BLaER1 (cell line): ENCODE data around the gene TTLL12.
A peak's percentile ranks its signal among the peaks of the same experiment; 100 is the strongest.

Source experiments
- H3K27ac ChIP-seq: shearing (Covaris generic); formaldehyde crosslinking; 2 replicates; pipeline ENCODE4 v1.8.1; 2022
- H3K27me3 ChIP-seq: shearing (Covaris generic); formaldehyde crosslinking; 2 replicates; pipeline ENCODE4 v1.8.1; 2022
- H3K36me3 ChIP-seq: shearing (Covaris generic); formaldehyde crosslinking; 2 replicates; pipeline ENCODE4 v1.8.1; 2022
- H3K4me1 ChIP-seq: shearing (Covaris generic); formaldehyde crosslinking; 2 replicates; pipeline ENCODE4 v1.8.1; 2022
- H3K4me2 ChIP-seq: shearing (Covaris generic); formaldehyde crosslinking; 2 replicates; pipeline ENCODE4 v1.8.1; 2022
- H3K4me3 ChIP-seq: shearing (Covaris generic); formaldehyde crosslinking; 2 replicates; pipeline ENCODE4 v1.8.1; 2022
- H3K9ac ChIP-seq: shearing (Covaris generic); formaldehyde crosslinking; 2 replicates; pipeline ENCODE4 v1.8.1; 2022
- H3K9me3 ChIP-seq: shearing (Covaris generic); formaldehyde crosslinking; 2 replicates; pipeline ENCODE4 v1.8.1; 2022
- H4K20me1 ChIP-seq: shearing (Covaris generic); formaldehyde crosslinking; 2 replicates; pipeline ENCODE4 v1.8.1; 2022
- Cebpa-rat ChIP-seq: shearing (Covaris generic); IDR thresholded peaks from 2 replicates; pipeline ENCODE4 v1.8.1; 2022

TTLL12 gene

GRCh38 chr22:43228863-43229262, 41.9 kb upstream of the TTLL12 start:
- Histone ChIP-seq H3K4me1 (peaks cover 62% of the 10 kb centered on the region), H4K20me1 (no peaks in the 10 kb centered on the region), H3K9ac (no peak overlapping the region), H3K4me3 (no peak overlapping the region), H3K27ac (no peak overlapping the region), H3K4me2 (no peak overlapping the region; the same call in 1 of the 2 replicates), H3K27me3 (no peaks in the 10 kb centered on the region), H3K9me3 (no peaks in the 10 kb centered on the region), H3K36me3 (no peaks in the 10 kb centered on the region)
- TF ChIP-seq Cebpa-rat, result no peak

GRCh38 chr22:43228330-43228729, 41.4 kb upstream of the TTLL12 start:
- 0 out of 2 replicates have a peak overlapping the region, but pooled peaks have one; percentile 18 for H3K27ac ChIP-seq
- H3K4me1 ChIP-seq, result peaks cover 66% of the 10 kb centered on the region
- H3K9me3 ChIP-seq, result no peaks in the 10 kb centered on the region
- H3K36me3 ChIP-seq, result no peaks in the 10 kb centered on the region
- no peaks in the 10 kb centered on the region for H3K27me3 ChIP-seq
- H4K20me1 ChIP-seq, result no peaks in the 10 kb centered on the region
- no peak overlapping the region for H3K4me3 ChIP-seq
- TF ChIP-seq Cebpa-rat, result no peak
- peak overlapping the region; percentile 70 for H3K4me2 ChIP-seq
- no peak overlapping the region for H3K9ac ChIP-seq

- no peaks in the 10 kb centered on the region for H3K9me3 ChIP-seq
- H3K4me1 ChIP-seq, result peaks cover 75% of the 10 kb centered on the region
- H3K4me2 ChIP-seq, result peak overlapping the region; percentile 70
- TF ChIP-seq Cebpa-rat, result no peak
- peak overlapping the region; percentile 36; the same call in 1 of the 2 replicates for H3K9ac ChIP-seq
- H3K27me3 ChIP-seq, result no peaks in the 10 kb centered on the region
- no peak overlapping the region for H3K4me3 ChIP-seq
- 0 out of 2 replicates have a peak overlapping the region, but pooled peaks have one; percentile 22 for H3K27ac ChIP-seq
- no peaks in the 10 kb centered on the region for H3K36me3 ChIP-seq
- H4K20me1 ChIP-seq, result no peaks in the 10 kb centered on the region
Observed at GRCh38 chr22:43227239-43227630, 40.3 kb upstream of the TTLL12 start.

- no peak overlapping the region for H3K4me3 ChIP-seq
- no peaks in the 10 kb centered on the region for H3K36me3 ChIP-seq
- peak overlapping the region; percentile 36; the same call in 1 of the 2 replicates for H3K9ac ChIP-seq
- H3K4me1 ChIP-seq, result peaks cover 70% of the 10 kb centered on the region
- H3K27me3 ChIP-seq, result no peaks in the 10 kb centered on the region
- H4K20me1 ChIP-seq, result no peaks in the 10 kb centered on the region
- no peaks in the 10 kb centered on the region for H3K9me3 ChIP-seq
- TF ChIP-seq Cebpa-rat, result no peak
- peak overlapping the region; percentile 70 for H3K4me2 ChIP-seq
- peak overlapping the region; percentile 22; the same call in 1 of the 2 replicates for H3K27ac ChIP-seq
Observed at GRCh38 chr22:43226377-43227238, 39.7 kb upstream of the TTLL12 start.

GRCh38 chr22:43225609-43226008, 38.7 kb upstream of the TTLL12 start:
- Histone ChIP-seq H3K9ac (no peak overlapping the region), H3K9me3 (no peaks in the 10 kb centered on the region), H3K4me2 (no peak overlapping the region), H4K20me1 (no peaks in the 10 kb centered on the region), H3K27me3 (no peaks in the 10 kb centered on the region), H3K36me3 (no peaks in the 10 kb centered on the region), H3K27ac (no peak overlapping the region), H3K4me3 (no peak overlapping the region), H3K4me1 (peaks cover 60% of the 10 kb centered on the region)
- no peak for TF ChIP-seq Cebpa-rat

GRCh38 chr22:43222987-43223386, 36.1 kb upstream of the TTLL12 start:
- Histone ChIP-seq H3K27ac (no peak overlapping the region), H3K4me2 (peak overlapping the region; percentile 27)

GRCh38 chr22:43222262-43222661, 35.3 kb upstream of the TTLL12 start:
- H3K9me3 ChIP-seq, result no peaks in the 10 kb centered on the region
- H3K9ac ChIP-seq, result no peak overlapping the region
- H3K4me2 ChIP-seq, result no peak overlapping the region
- no peaks in the 10 kb centered on the region for H3K36me3 ChIP-seq
- peaks cover 31% of the 10 kb centered on the region for H3K4me1 ChIP-seq
- H3K4me3 ChIP-seq, result no peak overlapping the region
- no peak overlapping the region for H3K27ac ChIP-seq
- no peaks in the 10 kb centered on the region for H4K20me1 ChIP-seq
- TF ChIP-seq Cebpa-rat, result no peak
- no peaks in the 10 kb centered on the region for H3K27me3 ChIP-seq

More at GRCh38 chr22:43222987-43223386, 36.1 kb upstream of the TTLL12 start:
- Histone ChIP-seq H3K4me3 (no peak overlapping the region), H3K36me3 (no peaks in the 10 kb centered on the region), H3K9ac (no peak overlapping the region), H3K27me3 (no peaks in the 10 kb centered on the region), H4K20me1 (no peaks in the 10 kb centered on the region), H3K9me3 (no peaks in the 10 kb centered on the region), H3K4me1 (peaks cover 38% of the 10 kb centered on the region)
- TF ChIP-seq Cebpa-rat, result no peak

- Histone ChIP-seq H3K4me2 (no peak overlapping the region), H3K9ac (no peak overlapping the region), H3K9me3 (no peaks in the 10 kb centered on the region), H3K27me3 (no peaks in the 10 kb centered on the region), H3K27ac (no peak overlapping the region), H3K36me3 (no peaks in the 10 kb centered on the region), H3K4me1 (peaks cover 18% of the 10 kb centered on the region), H3K4me3 (no peak overlapping the region), H4K20me1 (no peaks in the 10 kb centered on the region)
- TF ChIP-seq Cebpa-rat, result no peak
Observed at GRCh38 chr22:43220625-43221380, 33.9 kb upstream of the TTLL12 start.

GRCh38 chr22:43218786-43219185, 31.9 kb upstream of the TTLL12 start:
- H3K4me2 ChIP-seq, result no peak overlapping the region

More at GRCh38 chr22:43218786-43219185, 31.9 kb upstream of the TTLL12 start:
- Histone ChIP-seq H4K20me1 (no peaks in the 10 kb centered on the region), H3K4me1 (peaks cover 12% of the 10 kb centered on the region), H3K9ac (no peak overlapping the region), H3K27me3 (no peaks in the 10 kb centered on the region), H3K36me3 (no peaks in the 10 kb centered on the region), H3K9me3 (no peaks in the 10 kb centered on the region), H3K27ac (no peak overlapping the region), H3K4me3 (no peak overlapping the region)
- TF ChIP-seq Cebpa-rat, result no peak
